ENCODE measurements around the gene LAMC3. TPM values are rescaled to one million over a fixed set of nuclear protein-coding genes. Genes with fewer than 3 reads are reported as not detected.

The LAMC3 gene
- total RNA-seq, 6 donors from 2014 or later: 6.7 to 56.0 (median 19.5) TPM

GRCh38 chr9:131046581-131047202 is 37.7 kb downstream of the LAMC3 start:
- Histone ChIP-seq H3K4me3 (no peak overlapping the region), H3K9me3 (no peaks in the 10 kb centered on the region), H3K4me1 (peaks cover 0 to 6% (median 2%) of the 10 kb centered on the region in 4 donors), H3K36me3 (no peaks in the 10 kb centered on the region), H3K27ac (no peak overlapping the region), H3K27me3 (no peaks in the 10 kb centered on the region)
- TF ChIP-seq CTCF (IDR thresholded peaks at IDR 0.05) (peak; percentile 69 to 91 (median 85)), EP300 (IDR thresholded peaks at IDR 0.05) (no peak)
- WGBS, 2 donors: 5 to 15% methylated on average over 13 to 24 of the region's 35 CpGs
- peak; percentile 55 to 94 for DNase-seq
- peak; percentile 81 to 91 for ATAC-seq (ENCODE audit: low FRiP score in 2 of 2)

GRCh38 chr9:131048332-131048731 is 39.4 kb downstream of the LAMC3 start:
- TF ChIP-seq POLR2A (IDR thresholded peaks at IDR 0.05): no peak
- no peak for TF ChIP-seq EP300 (IDR thresholded peaks at IDR 0.05)
- TF ChIP-seq POLR2AphosphoS5 (IDR thresholded peaks at IDR 0.05): no peak
- no peak for TF ChIP-seq CTCF (IDR thresholded peaks at IDR 0.05)
- DNase-seq (no peak), ATAC-seq (ENCODE audit: low FRiP score in 2 of 2) (no peak)
- no peak overlapping the region for H3K4me3 ChIP-seq
- H3K27ac ChIP-seq: no peak overlapping the region
- WGBS, 2 donors: 64 to 78% methylated on average over 5 to 6 of the region's 6 CpGs
- no peaks in the 10 kb centered on the region for H3K36me3 ChIP-seq
- no peaks in the 10 kb centered on the region for H3K9me3 ChIP-seq
- no peaks in the 10 kb centered on the region for H3K27me3 ChIP-seq
- H3K4me1 ChIP-seq: peaks cover 0 to 6% (median 2%) of the 10 kb centered on the region in 4 donors

GRCh38 chr9:131048820-131049219 is 39.8 kb downstream of the LAMC3 start:
- Histone ChIP-seq H3K9me3 (no peaks in the 10 kb centered on the region), H3K4me3 (no peak overlapping the region), H3K36me3 (no peaks in the 10 kb centered on the region), H3K27ac (no peak overlapping the region), H3K4me1 (peaks cover 0 to 6% (median 2%) of the 10 kb centered on the region in 4 donors), H3K27me3 (no peaks in the 10 kb centered on the region)
- DNase-seq (no peak), ATAC-seq (ENCODE audit: low FRiP score in 2 of 2) (no peak)
- 79 to 87% methylated on average over 3 to 6 of the region's 8 CpGs for WGBS, 2 donors
- no peak for TF ChIP-seq CTCF (IDR thresholded peaks at IDR 0.05)
- TF ChIP-seq POLR2AphosphoS5 (IDR thresholded peaks at IDR 0.05): no peak
- no peak for TF ChIP-seq EP300 (IDR thresholded peaks at IDR 0.05)
- no peak for TF ChIP-seq POLR2A (IDR thresholded peaks at IDR 0.05)

GRCh38 chr9:131049829-131050715 is 41.1 kb downstream of the LAMC3 start:
- Histone ChIP-seq H3K27me3 (no peaks in the 10 kb centered on the region), H3K9me3 (no peaks in the 10 kb centered on the region), H3K36me3 (no peaks in the 10 kb centered on the region), H3K4me3 (no peak overlapping the region), H3K4me1 (peaks cover 0 to 6% (median 2%) of the 10 kb centered on the region in 4 donors), H3K27ac (no peak overlapping the region)
- no peak for ATAC-seq (ENCODE audit: low FRiP score in 2 of 2)
- WGBS, 2 donors: 62 to 68% methylated on average over 15 to 21 of the region's 21 CpGs
- no peak for TF ChIP-seq EP300 (IDR thresholded peaks at IDR 0.05)
- TF ChIP-seq POLR2A (IDR thresholded peaks at IDR 0.05): no peak
- TF ChIP-seq CTCF (IDR thresholded peaks at IDR 0.05): no peak
- TF ChIP-seq POLR2AphosphoS5 (IDR thresholded peaks at IDR 0.05): no peak
- no peak for DNase-seq

All from upper lobe of left lung (tissue), 6 donors.